Activated T-cell treated with anti-CD3 and anti-CD28 coated beads, Interleukin-2, amount 50 U/mL, for 4 hours (primary cell): ENCODE results near the gene FOXD1. TPM values are rescaled to one million over a fixed set of nuclear protein-coding genes. Genes with fewer than 3 reads are reported as not detected.

ENCODE experiments used
- ATAC-seq, 2 donors: fragments of 200-7000 bp; cut with Tn5 transposase; one replicate each; pipeline ENCODE4 v1.10.0; 2021
- DNase-seq: peaks from one replicate; pipeline ENCODE4 v3.0.0-alpha.2; 2020
- H3K27me3 Mint-ChIP-seq: one replicate; pipeline ENCODE4 v1.8.0; 2021; ENCODE audit warnings: low read depth, mixed read lengths
- H3K36me3 Mint-ChIP-seq: one replicate; pipeline ENCODE4 v1.8.0; 2022; ENCODE audit warnings: mixed read lengths; ENCODE audit not compliant: insufficient read depth
- H3K4me1 Mint-ChIP-seq: one replicate; pipeline ENCODE4 v1.8.0; 2021; ENCODE audit warnings: low read depth, mixed read lengths
- H3K4me3 Mint-ChIP-seq: one replicate; pipeline ENCODE4 v1.8.0; 2021; ENCODE audit warnings: mild to moderate bottlenecking, moderate library complexity, mixed read lengths
- H3K9me3 Mint-ChIP-seq: one replicate; pipeline ENCODE4 v1.8.0; 2021; ENCODE audit warnings: mixed read lengths
- total RNA-seq, 3 donors: library from RNA; stranded (reverse); gene quantifications; one replicate each; pipeline ENCODE4 v1.2.1, GENCODE V29; 2021

Gene FOXD1
- total RNA-seq, 3 donors from 2014 or later: 0.13 TPM; not detected in 2

GRCh38 chr5:73450672-73451223 is 2.2 kb upstream of the FOXD1 start:
- peak overlapping the region; percentile 0 for H3K4me3 Mint-ChIP-seq
- ATAC-seq: no peak
- DNase-seq: no peak
- H3K27me3 Mint-ChIP-seq: peaks cover 80% of the 10 kb centered on the region
- peaks cover 7% of the 10 kb centered on the region for H3K9me3 Mint-ChIP-seq
- peaks cover 25% of the 10 kb centered on the region for H3K4me1 Mint-ChIP-seq
- no peaks in the 10 kb centered on the region for H3K36me3 Mint-ChIP-seq

- peaks cover 7% of the 10 kb centered on the region for H3K9me3 Mint-ChIP-seq
- no peak overlapping the region for H3K4me3 Mint-ChIP-seq
These were observed 1.6 kb upstream of the FOXD1 start for GRCh38 chr5:73450137-73450536.

GRCh38 chr5:73447530-73448462 is 781 bp downstream of the FOXD1 start:
- H3K4me1 Mint-ChIP-seq: peaks cover 25% of the 10 kb centered on the region
- peaks cover 80% of the 10 kb centered on the region for H3K27me3 Mint-ChIP-seq
- H3K4me3 Mint-ChIP-seq: peak overlapping the region; percentile 81
- H3K9me3 Mint-ChIP-seq: peaks cover 7% of the 10 kb centered on the region
- ATAC-seq (peak; percentile 53 to 56), DNase-seq (peak; percentile 26)
- H3K36me3 Mint-ChIP-seq: no peaks in the 10 kb centered on the region

More at GRCh38 chr5:73450137-73450536, 1.6 kb upstream of the FOXD1 start:
- DNase-seq (no peak), ATAC-seq (no peak)
- peaks cover 78% of the 10 kb centered on the region for H3K27me3 Mint-ChIP-seq
- H3K36me3 Mint-ChIP-seq: no peaks in the 10 kb centered on the region
- H3K4me1 Mint-ChIP-seq: peaks cover 25% of the 10 kb centered on the region

DNA sequence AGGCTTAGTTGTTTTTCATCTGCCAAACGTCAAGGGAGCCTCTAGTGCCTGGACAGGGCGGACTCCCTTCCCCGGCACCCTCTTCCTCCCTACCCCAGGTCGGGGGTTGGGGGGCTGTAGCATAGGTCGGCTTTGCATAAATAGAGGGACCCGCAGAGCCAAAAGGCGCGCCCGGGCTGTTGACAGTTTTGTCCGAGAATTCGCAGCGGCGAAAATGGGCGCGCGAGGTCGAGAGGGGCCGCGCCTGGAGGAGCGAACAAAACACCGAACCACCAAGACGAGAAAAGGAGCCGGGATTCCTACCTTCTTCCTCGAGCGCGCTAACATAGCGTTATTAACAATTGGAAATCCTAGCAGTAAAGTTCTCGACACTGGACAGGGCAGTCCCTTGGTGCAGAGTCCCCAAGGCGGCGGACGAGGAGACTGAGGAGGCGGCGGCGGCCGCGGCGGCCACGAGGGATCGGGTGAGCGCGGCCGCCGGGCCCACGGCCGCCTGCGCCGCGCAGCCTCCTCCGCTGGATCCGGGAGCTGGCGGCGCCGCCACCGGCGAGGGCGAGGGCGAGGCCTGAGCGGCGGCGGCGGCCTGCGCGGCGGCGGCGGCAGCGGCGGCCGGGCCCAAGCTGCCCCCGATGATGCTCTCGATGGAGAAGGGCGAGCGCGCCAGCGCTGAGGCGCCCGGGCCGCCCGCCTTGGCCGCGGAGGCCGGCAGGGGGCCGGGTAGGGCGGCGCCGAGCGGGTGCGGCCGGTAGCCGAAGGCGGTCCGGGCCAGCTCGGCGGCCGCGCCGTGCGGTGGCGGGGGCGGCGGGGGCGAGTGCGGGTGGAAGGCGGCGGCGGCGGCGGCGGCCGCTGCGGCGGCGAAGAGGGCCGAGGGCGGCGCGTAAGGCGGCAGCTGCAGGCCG is 1.7 kb downstream of the FOXD1 start:
- ATAC-seq (peak; percentile 15 to 40), DNase-seq (peak; percentile 5)
- Mint-ChIP-seq H3K27me3 (peaks cover 80% of the 10 kb centered on the region), H3K36me3 (no peaks in the 10 kb centered on the region), H3K9me3 (peaks cover 7% of the 10 kb centered on the region), H3K4me1 (peaks cover 23% of the 10 kb centered on the region), H3K4me3 (peak overlapping the region; percentile 72)

- H3K36me3 Mint-ChIP-seq: no peaks in the 10 kb centered on the region
- peaks cover 83% of the 10 kb centered on the region for H3K27me3 Mint-ChIP-seq
- ATAC-seq: no peak
- DNase-seq: no peak
- peaks cover 23% of the 10 kb centered on the region for H3K4me1 Mint-ChIP-seq
- H3K9me3 Mint-ChIP-seq: peaks cover 7% of the 10 kb centered on the region
- no peak overlapping the region for H3K4me3 Mint-ChIP-seq
These were observed 2.6 kb downstream of the FOXD1 start for GRCh38 chr5:73445665-73446630.

GRCh38 chr5:73444499-73445438 is 3.8 kb downstream of the FOXD1 start:
- DNase-seq: no peak
- Mint-ChIP-seq H3K4me1 (peaks cover 14% of the 10 kb centered on the region), H3K9me3 (no peaks in the 10 kb centered on the region), H3K4me3 (no peak overlapping the region), H3K27me3 (peaks cover 82% of the 10 kb centered on the region), H3K36me3 (no peaks in the 10 kb centered on the region)
- no peak for ATAC-seq

GRCh38 chr5:73443829-73444498 is 4.6 kb downstream of the FOXD1 start:
- ATAC-seq: no peak
- no peak overlapping the region for H3K4me3 Mint-ChIP-seq
- H3K36me3 Mint-ChIP-seq: no peaks in the 10 kb centered on the region
- H3K27me3 Mint-ChIP-seq: peaks cover 80% of the 10 kb centered on the region
- no peaks in the 10 kb centered on the region for H3K9me3 Mint-ChIP-seq
- H3K4me1 Mint-ChIP-seq: peaks cover 11% of the 10 kb centered on the region
- DNase-seq: no peak

DNA sequence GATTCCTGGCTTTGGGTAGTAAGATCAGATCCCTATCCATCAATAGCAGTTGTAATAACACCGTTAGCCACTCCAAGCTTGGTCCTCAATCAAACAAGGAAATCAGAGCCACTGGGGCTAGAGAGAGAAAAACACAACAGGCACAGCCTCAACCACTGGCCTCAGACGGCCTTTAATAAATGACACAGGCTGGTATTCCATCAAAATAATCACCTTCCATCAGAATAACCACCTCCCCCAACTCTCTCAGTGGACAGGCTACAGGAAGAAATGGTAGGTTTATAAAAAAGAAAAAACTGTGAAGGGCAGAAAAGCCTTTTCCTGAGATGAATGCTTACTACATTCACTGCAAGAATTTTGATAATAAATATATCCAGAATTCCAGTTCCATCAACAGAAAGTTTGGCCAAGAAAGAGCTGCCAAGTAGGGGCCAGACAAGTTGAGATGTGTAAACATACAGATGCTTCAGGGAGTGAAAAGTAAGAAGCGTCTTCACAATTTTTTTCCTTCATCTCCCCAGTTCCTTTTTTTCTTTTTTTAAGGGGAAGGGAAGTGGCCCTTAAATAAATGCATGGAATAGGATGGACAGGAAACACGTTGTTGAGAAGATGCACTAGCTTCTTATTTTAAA is 5.5 kb downstream of the FOXD1 start:
- H3K4me1 Mint-ChIP-seq: peaks cover 7% of the 10 kb centered on the region
- H3K27me3 Mint-ChIP-seq: peaks cover 82% of the 10 kb centered on the region
- H3K36me3 Mint-ChIP-seq: no peaks in the 10 kb centered on the region
- no peaks in the 10 kb centered on the region for H3K9me3 Mint-ChIP-seq
- DNase-seq (no peak), ATAC-seq (no peak)
- H3K4me3 Mint-ChIP-seq: no peak overlapping the region

- H3K4me3 Mint-ChIP-seq: no peak overlapping the region
- H3K36me3 Mint-ChIP-seq: no peaks in the 10 kb centered on the region
- peaks cover 85% of the 10 kb centered on the region for H3K27me3 Mint-ChIP-seq
- DNase-seq (no peak), ATAC-seq (no peak)
- no peaks in the 10 kb centered on the region for H3K9me3 Mint-ChIP-seq
- peaks cover 6% of the 10 kb centered on the region for H3K4me1 Mint-ChIP-seq
These were observed 6.3 kb downstream of the FOXD1 start for GRCh38 chr5:73442231-73442811.

DNA sequence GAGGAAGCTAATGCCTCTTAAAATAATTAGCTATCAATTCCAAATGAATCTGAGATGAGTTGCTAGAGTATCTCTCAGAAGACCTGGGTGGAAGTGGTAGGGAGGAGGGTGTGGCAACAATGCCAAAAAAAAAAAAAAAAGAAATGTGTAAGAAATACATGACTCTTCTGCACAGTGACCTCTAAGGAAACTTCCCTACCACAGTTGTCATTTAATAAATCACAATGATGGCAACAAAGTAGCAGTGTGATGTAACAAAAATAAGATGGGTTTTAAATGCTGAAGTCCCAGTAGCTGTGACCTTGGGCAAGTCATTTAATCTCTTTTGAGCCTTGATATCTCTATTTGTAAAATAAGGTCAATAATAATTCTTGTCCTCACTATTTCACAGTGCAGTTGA is 7.2 kb downstream of the FOXD1 start:
- Mint-ChIP-seq H3K4me1 (peaks cover 5% of the 10 kb centered on the region), H3K27me3 (peaks cover 86% of the 10 kb centered on the region), H3K36me3 (no peaks in the 10 kb centered on the region), H3K9me3 (no peaks in the 10 kb centered on the region), H3K4me3 (no peak overlapping the region)
- ATAC-seq (no peak), DNase-seq (no peak)

DNA sequence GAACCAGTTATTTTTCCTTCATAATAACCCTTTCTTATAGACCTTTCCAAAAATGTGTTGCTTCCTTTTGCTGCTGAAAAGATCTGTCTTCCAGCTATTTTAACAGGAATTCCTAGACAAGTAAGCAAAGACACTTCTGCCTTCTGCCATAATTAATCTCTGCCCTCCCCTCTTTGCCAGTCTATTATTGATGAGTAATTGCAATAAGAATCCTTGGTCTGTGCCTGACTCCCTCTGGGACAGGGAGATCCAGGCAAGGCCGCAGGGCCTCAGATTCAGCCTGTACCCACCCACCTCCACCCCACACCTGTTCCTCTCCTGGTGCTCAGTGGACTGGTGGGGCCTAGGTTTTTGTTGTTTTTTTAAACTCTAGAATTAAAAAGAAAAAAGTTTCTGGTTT is 8.3 kb downstream of the FOXD1 start:
- Mint-ChIP-seq H3K27me3 (peaks cover 88% of the 10 kb centered on the region), H3K36me3 (no peaks in the 10 kb centered on the region), H3K4me3 (no peak overlapping the region), H3K4me1 (peaks cover 7% of the 10 kb centered on the region), H3K9me3 (no peaks in the 10 kb centered on the region)
- ATAC-seq (no peak), DNase-seq (no peak)
